GM12801 (cell line): ENCODE results near the gene PDPK1.

Experiments used
- TF ChIP-seq, protein P1 (sequence below): IDR thresholded peaks from one replicate; pipeline ENCODE4 v1.5.1; 2011; ENCODE audit warnings: control low read depth; ENCODE audit not compliant: insufficient read length; ENCODE audit errors: extremely low read depth

Gene PDPK1

DNA sequence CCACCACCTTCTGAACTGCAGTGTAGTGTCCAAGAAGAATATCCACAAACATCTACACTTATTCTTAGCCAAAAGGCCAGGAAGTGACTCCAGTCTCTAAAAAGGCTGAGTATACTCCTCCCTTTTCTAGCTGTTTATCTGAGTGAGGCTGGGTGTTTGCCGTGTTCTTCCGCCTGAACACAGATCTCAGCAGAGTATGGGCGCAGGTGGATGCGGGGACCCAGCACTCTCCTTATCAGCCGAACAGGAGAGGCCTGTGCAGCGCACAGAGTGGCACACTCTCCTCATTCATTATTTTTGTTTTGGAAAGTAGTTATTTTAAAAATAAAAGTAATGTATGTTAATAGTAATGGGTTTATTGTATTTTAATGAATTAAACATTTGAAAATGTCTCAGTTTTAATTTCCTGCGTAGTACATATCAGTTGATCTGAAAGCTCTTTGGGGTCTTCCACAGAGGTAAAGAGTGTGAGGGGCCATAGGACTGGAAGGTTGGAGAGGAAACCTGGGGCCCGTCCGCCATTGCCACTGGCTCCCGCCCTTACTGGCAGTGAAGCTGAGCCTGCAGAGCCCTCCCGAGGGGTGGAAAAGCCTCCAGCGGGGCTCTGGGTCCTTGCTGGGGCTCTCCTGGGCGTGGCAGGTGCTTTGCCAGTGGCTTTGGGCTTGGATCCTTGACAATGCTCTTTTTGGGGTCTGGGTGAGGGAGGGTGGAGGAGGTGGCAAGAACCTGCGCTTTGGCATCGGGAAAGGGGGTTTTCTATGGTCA, 53.8 kb downstream of the PDPK1 start:
- TF ChIP-seq, protein P1, sequence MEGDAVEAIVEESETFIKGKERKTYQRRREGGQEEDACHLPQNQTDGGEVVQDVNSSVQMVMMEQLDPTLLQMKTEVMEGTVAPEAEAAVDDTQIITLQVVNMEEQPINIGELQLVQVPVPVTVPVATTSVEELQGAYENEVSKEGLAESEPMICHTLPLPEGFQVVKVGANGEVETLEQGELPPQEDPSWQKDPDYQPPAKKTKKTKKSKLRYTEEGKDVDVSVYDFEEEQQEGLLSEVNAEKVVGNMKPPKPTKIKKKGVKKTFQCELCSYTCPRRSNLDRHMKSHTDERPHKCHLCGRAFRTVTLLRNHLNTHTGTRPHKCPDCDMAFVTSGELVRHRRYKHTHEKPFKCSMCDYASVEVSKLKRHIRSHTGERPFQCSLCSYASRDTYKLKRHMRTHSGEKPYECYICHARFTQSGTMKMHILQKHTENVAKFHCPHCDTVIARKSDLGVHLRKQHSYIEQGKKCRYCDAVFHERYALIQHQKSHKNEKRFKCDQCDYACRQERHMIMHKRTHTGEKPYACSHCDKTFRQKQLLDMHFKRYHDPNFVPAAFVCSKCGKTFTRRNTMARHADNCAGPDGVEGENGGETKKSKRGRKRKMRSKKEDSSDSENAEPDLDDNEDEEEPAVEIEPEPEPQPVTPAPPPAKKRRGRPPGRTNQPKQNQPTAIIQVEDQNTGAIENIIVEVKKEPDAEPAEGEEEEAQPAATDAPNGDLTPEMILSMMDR = no peak

GRCh38 chr16:2592786-2593185, 55.0 kb downstream of the PDPK1 start:
- TF ChIP-seq, protein P1 = no peak

DNA sequence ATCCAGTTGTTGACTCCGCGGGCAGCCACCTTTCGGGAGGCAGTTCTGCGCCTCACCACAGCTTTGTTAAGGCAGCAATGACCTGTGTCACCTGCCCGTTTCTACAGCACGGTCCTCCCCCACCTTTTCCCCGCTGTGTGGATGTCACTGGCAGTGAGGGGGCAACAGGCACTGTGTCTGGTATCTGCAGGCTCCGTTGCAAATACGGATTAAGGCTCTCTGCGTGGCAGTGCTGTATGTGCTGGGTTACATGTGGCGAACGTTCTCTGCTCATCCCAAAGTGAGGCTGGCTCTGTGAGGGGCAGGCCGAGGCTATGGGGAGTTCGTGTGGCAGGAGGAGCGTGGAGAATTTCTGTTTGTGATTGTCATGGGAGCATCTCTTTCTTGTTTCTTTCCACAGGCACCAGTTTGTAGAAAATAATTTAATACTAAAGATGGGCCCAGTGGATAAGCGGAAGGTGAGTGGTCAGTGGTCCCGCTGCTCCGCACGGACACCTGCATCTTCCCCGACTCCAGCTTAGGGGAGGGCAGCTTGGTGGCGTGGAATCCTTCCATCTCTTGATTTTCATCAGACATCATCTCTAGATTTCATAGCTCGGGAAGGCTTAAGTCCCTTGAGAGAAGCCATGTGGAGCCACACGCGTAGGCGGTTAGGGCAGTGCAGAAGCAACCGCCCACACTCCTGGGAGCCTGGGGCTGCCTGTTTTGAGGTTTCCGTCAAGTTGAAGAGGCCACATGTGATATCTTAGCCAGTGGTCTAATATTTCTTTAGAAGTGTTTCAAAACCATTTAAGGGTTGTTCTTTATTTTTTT, 57.8 kb downstream of the PDPK1 start:
- TF ChIP-seq, protein P1 = no peak

DNA sequence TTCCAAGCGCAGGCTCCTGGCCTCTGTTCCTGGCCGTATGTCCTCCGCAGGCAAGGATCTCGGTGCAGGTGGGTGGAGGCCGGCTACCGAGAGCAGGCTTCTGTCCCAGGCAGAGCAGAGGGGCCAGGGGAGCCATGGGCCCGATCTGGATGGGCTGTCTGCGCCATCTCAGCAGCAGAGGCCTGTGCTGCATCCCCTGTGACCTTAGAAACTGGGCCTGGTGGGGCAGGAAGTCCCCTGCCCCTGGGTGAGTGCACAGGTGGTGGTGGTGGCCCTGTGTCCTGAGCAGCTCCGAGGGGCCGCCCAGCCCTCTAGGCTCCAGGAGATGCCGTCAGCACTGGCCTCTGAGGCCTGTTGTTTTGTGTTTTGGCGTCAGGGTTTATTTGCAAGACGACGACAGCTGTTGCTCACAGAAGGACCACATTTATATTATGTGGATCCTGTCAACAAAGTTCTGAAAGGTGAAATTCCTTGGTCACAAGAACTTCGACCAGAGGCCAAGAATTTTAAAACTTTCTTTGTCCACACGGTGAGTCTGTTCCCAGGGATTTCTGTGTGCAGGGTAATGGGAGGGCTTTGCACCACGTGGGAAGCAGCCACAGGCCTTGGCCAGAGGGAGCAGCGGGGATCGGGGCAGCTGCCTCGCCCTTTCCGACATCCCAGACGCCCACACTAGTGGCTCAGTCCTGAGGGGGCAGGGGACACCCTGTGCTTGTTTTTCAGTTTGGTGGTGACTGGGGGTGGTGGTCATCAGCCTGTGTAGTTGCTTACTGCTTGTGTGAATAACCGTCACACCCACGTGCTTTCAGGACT, 59.1 kb downstream of the PDPK1 start:
- TF ChIP-seq, protein P1 = no peak

DNA sequence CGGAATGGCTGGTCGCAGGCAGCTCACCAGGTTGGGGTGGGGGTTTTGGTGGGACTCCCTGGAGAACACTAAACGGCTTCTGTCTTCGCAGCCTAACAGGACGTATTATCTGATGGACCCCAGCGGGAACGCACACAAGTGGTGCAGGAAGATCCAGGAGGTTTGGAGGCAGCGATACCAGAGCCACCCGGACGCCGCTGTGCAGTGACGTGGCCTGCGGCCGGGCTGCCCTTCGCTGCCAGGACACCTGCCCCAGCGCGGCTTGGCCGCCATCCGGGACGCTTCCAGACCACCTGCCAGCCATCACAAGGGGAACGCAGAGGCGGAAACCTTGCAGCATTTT, 59.7 kb downstream of the PDPK1 start:
- TF ChIP-seq, protein P1 = no peak

DNA sequence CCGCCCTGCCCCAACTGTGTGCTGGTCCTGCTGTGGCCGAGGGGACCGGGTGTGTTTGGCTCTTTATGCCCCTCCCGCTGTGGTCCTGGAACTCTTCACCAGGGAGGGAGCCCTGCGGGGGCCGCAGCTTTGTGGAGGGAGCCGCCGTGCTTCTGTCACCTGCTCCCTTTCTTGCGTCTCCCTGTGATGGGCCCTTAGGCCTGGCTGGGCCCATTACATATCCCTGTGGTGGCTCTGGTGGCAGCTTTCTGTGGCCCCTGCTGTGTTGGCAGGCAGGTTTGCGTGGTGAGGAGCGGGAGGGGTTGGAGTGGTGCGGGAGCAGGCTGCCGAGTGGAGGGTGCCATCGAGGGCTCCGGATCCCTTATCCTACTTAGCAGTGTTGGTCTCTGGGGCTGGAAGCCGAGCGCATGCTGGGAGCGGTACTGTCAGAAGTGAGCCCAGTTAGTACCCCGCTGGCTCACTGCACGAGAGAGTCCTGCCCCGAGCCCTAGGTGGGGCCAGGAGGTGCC, 60.4 kb downstream of the PDPK1 start:
- TF ChIP-seq, protein P1 = no peak

DNA sequence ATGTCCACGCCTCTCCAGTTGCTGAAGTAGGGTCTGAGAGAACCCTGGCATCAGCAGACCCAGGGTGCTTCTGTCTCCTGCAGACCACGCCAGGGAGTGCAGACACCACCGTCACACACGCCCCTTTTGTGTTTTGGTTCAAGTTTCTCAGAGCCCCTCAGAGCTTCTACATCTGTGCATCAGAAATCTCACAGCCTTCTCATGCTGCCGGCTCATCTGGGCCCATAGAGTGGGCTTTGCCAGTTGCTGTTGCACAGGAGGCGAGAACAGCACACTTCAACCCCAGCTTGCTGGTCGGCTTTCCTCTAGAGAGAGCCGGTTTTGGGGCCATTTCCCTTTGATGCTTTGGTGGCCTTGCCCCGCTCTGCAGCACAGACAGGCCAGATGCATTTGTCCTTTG, 60.9 kb downstream of the PDPK1 start:
- TF ChIP-seq, protein P1 = no peak
